ENCODE measurements around the gene U2AF2.
A peak's percentile ranks its signal among the peaks of the same experiment; 100 is the strongest.

U2AF2 gene

DNA sequence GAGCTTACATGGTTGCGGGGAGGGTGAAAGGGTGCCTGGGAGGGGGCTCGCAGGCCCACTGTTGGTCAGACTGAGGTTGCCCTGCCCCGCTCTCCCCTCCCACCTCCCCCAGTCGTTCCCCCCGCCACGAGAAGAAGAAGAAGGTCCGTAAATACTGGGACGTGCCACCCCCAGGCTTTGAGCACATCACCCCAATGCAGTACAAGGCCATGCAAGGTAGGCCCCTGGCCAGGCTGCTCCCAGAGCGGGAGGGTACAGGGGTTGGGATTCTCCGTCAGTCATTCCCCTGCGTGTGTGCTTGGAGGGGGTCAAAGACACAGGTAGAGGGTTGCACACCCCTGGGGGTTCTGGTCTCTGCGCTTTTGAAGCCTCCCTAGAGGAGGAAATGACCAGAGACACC lies 5.6 kb downstream of the U2AF2 start:
- Mint-ChIP-seq H3K9me3 (no peaks in the 10 kb centered on the region), H3K27me3 (ENCODE audit: low read depth, poor library complexity) (no peaks in the 10 kb centered on the region), H3K4me1 (peaks cover 43% of the 10 kb centered on the region), H3K4me3 (no peak overlapping the region), H3K36me3 (ENCODE audit: low read depth) (peaks cover 43% of the 10 kb centered on the region), H3K27ac (no peak overlapping the region)
- no peak for TF ChIP-seq CTCF (IDR thresholded peaks at IDR 0.05)
- DNase-seq = no peak

- peak overlapping the region; percentile 68 for H3K27ac Mint-ChIP-seq
- no peak for DNase-seq
- no peak for TF ChIP-seq CTCF (IDR thresholded peaks at IDR 0.05)
- H3K4me1 Mint-ChIP-seq = peaks cover 38% of the 10 kb centered on the region
- H3K9me3 Mint-ChIP-seq = no peaks in the 10 kb centered on the region
- peaks cover 48% of the 10 kb centered on the region for H3K36me3 Mint-ChIP-seq (ENCODE audit: low read depth)
- H3K4me3 Mint-ChIP-seq = no peak overlapping the region
- H3K27me3 Mint-ChIP-seq (ENCODE audit: low read depth, poor library complexity) = no peaks in the 10 kb centered on the region
Observed at GRCh38 chr19:55660991-55661390, 6.2 kb downstream of the U2AF2 start.

DNA sequence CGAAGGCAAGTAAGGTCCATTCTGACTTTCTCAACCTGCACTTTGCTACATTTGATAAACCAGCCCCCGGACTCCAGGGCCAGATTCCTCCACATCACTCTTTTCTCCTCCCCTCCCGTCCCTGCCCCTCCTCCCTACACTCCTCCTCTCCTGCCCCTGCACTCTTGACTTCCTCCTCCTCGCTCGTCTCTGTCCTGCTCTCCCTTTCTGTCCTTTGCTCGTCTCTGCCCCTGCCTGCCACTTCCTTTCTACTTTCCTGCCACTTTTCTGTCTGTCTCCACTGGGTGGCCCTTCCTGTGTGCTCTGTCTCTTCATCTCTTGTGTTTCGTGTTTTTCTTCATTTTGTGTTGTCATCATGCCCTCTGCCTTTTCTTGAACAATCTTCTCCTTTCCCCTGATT lies 7.0 kb downstream of the U2AF2 start:
- peaks cover 30% of the 10 kb centered on the region for H3K4me1 Mint-ChIP-seq
- H3K36me3 Mint-ChIP-seq (ENCODE audit: low read depth) = peaks cover 48% of the 10 kb centered on the region
- DNase-seq = no peak
- no peaks in the 10 kb centered on the region for H3K9me3 Mint-ChIP-seq
- TF ChIP-seq CTCF (IDR thresholded peaks at IDR 0.05) = no peak
- H3K27ac Mint-ChIP-seq = peak overlapping the region; percentile 82
- no peaks in the 10 kb centered on the region for H3K27me3 Mint-ChIP-seq (ENCODE audit: low read depth, poor library complexity)
- no peak overlapping the region for H3K4me3 Mint-ChIP-seq

- peak overlapping the region; percentile 82 for H3K27ac Mint-ChIP-seq
- H3K4me1 Mint-ChIP-seq = peaks cover 12% of the 10 kb centered on the region
- H3K36me3 Mint-ChIP-seq (ENCODE audit: low read depth) = peaks cover 54% of the 10 kb centered on the region
- H3K9me3 Mint-ChIP-seq = no peaks in the 10 kb centered on the region
- H3K27me3 Mint-ChIP-seq (ENCODE audit: low read depth, poor library complexity) = no peaks in the 10 kb centered on the region
- DNase-seq = no peak
- TF ChIP-seq CTCF (IDR thresholded peaks at IDR 0.05) = no peak
- H3K4me3 Mint-ChIP-seq = no peak overlapping the region
Observed at GRCh38 chr19:55663846-55664536, 9.2 kb downstream of the U2AF2 start.

- no peak for TF ChIP-seq CTCF (IDR thresholded peaks at IDR 0.05)
- Mint-ChIP-seq H3K4me1 (peaks cover 17% of the 10 kb centered on the region), H3K9me3 (no peaks in the 10 kb centered on the region), H3K27me3 (ENCODE audit: low read depth, poor library complexity) (peaks cover 3% of the 10 kb centered on the region), H3K27ac (peak overlapping the region; percentile 16), H3K4me3 (no peak overlapping the region), H3K36me3 (ENCODE audit: low read depth) (peaks cover 51% of the 10 kb centered on the region)
- DNase-seq = no peak
Observed at GRCh38 chr19:55666343-55667005, 11.6 kb downstream of the U2AF2 start.

GRCh38 chr19:55667006-55667381 lies 12.2 kb downstream of the U2AF2 start:
- Mint-ChIP-seq H3K9me3 (no peaks in the 10 kb centered on the region), H3K36me3 (ENCODE audit: low read depth) (peaks cover 47% of the 10 kb centered on the region), H3K27ac (peak overlapping the region; percentile 16), H3K4me3 (no peak overlapping the region), H3K4me1 (peaks cover 16% of the 10 kb centered on the region), H3K27me3 (ENCODE audit: low read depth, poor library complexity) (peaks cover 3% of the 10 kb centered on the region)
- no peak for DNase-seq
- TF ChIP-seq CTCF (IDR thresholded peaks at IDR 0.05) = no peak

Measured in nephron progenitor cell (in vitro differentiated cells).